Measurements from ENCODE around the gene PASK.

Gene PASK

DNA sequence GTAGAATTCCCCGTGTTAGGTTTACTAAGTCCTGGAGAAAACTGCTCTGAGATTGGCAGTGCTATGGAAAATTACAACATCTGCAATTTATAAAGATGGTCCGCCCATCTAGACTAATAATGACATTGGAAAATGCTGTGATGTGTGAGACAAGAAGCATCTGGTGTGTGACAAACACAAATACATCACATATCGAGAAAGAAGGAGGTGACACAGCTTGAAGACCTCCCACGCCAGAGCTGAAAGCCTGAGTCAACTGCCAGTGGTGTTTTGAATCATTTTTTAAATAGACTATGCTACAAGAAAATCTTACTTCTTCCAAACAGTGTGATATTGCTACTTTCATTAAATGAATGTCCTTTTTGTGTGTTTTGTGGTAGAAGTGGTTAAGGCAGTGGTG is 30.6 kb upstream of the PASK start:
- Histone ChIP-seq H3K27ac (ENCODE audit: low read depth, low read length) (no peak overlapping the region), H3K27me3 (ENCODE audit: control insufficient read depth, insufficient read depth, low read length) (no peaks in the 10 kb centered on the region), H3K4me1 (ENCODE audit: control insufficient read depth, insufficient read depth, low read length) (peaks cover 3% of the 10 kb centered on the region; the same call in 1 of the 2 replicates), H3K9ac (ENCODE audit: low read depth, low read length) (no peak overlapping the region), H3K36me3 (ENCODE audit: control insufficient read depth, insufficient read depth, low read length) (0 out of 2 replicates have a peak, but pooled peaks cover 3% of the 10 kb centered on the region), H3K4me3 (ENCODE audit: low read depth, low read length) (no peak overlapping the region), H3K9me3 (ENCODE audit: control insufficient read depth, insufficient read depth, low read length) (no peaks in the 10 kb centered on the region)

DNA sequence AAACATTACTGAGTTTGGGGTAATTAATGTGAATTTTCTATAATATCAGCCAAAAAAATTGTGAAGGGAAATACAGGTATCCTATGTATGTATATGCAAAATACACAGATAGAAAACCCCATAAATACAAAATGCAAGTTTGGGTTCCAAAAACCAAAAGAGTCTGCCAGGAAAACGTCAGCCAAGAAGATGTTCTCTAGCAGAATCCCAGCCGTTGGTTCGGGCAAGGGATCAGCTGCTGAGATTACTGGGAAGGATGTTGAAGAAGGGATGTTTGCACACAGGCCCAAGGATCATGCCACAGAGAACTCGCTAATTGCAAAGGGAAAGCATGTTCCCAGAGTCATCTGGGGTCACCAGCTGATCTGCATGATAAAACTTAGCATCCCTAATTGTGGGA is 29.7 kb upstream of the PASK start:
- 0 out of 2 replicates have a peak, but pooled peaks cover 4% of the 10 kb centered on the region for H3K36me3 ChIP-seq (ENCODE audit: control insufficient read depth, insufficient read depth, low read length)
- no peaks in the 10 kb centered on the region for H3K27me3 ChIP-seq (ENCODE audit: control insufficient read depth, insufficient read depth, low read length)
- H3K4me3 ChIP-seq (ENCODE audit: low read depth, low read length): no peak overlapping the region
- H3K27ac ChIP-seq (ENCODE audit: low read depth, low read length): no peak overlapping the region
- no peaks in the 10 kb centered on the region for H3K9me3 ChIP-seq (ENCODE audit: control insufficient read depth, insufficient read depth, low read length)
- no peak overlapping the region for H3K9ac ChIP-seq (ENCODE audit: low read depth, low read length)
- H3K4me1 ChIP-seq (ENCODE audit: control insufficient read depth, insufficient read depth, low read length): peaks cover 3% of the 10 kb centered on the region; the same call in 1 of the 2 replicates

- peaks cover 3% of the 10 kb centered on the region; the same call in 1 of the 2 replicates for H3K4me1 ChIP-seq (ENCODE audit: control insufficient read depth, insufficient read depth, low read length)
- no peak overlapping the region for H3K27ac ChIP-seq (ENCODE audit: low read depth, low read length)
- 0 out of 2 replicates have a peak, but pooled peaks cover 4% of the 10 kb centered on the region for H3K36me3 ChIP-seq (ENCODE audit: control insufficient read depth, insufficient read depth, low read length)
- H3K9me3 ChIP-seq (ENCODE audit: control insufficient read depth, insufficient read depth, low read length): no peaks in the 10 kb centered on the region
- no peak overlapping the region for H3K4me3 ChIP-seq (ENCODE audit: low read depth, low read length)
- no peak overlapping the region for H3K9ac ChIP-seq (ENCODE audit: low read depth, low read length)
- H3K27me3 ChIP-seq (ENCODE audit: control insufficient read depth, insufficient read depth, low read length): no peaks in the 10 kb centered on the region
Measured at GRCh38 chr2:241177526-241178334, 28.5 kb upstream of the PASK start.

- Histone ChIP-seq H3K36me3 (ENCODE audit: control insufficient read depth, insufficient read depth, low read length) (peaks cover 22% of the 10 kb centered on the region), H3K9ac (ENCODE audit: low read depth, low read length) (no peak overlapping the region), H3K27ac (ENCODE audit: low read depth, low read length) (no peak overlapping the region), H3K4me3 (ENCODE audit: low read depth, low read length) (no peak overlapping the region), H3K9me3 (ENCODE audit: control insufficient read depth, insufficient read depth, low read length) (peaks cover 5% of the 10 kb centered on the region), H3K4me1 (ENCODE audit: control insufficient read depth, insufficient read depth, low read length) (no peaks in the 10 kb centered on the region), H3K27me3 (ENCODE audit: control insufficient read depth, insufficient read depth, low read length) (no peaks in the 10 kb centered on the region)
Measured at GRCh38 chr2:241173557-241173956, 24.3 kb upstream of the PASK start.

DNA sequence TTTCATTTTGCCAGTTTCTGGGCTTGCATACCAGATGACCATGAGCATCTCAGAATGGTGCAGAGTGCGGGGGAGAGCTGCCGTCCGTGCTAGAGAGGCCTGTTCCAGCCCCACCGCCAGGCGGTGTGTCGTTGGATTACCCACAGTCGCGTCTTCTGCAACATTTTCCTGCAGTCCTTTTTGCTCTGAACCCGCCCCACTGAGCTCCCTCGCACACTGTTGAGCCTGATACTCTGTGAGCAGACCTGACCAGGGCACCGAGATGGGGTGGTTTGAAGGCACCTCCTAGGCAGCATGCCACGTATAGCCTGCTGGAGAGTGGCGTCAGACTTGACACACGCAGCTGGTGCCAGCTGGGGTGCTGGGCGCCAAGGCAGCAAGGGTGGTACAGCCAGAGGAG is 19.1 kb upstream of the PASK start:
- H3K36me3 ChIP-seq (ENCODE audit: control insufficient read depth, insufficient read depth, low read length): peaks cover 40% of the 10 kb centered on the region
- no peaks in the 10 kb centered on the region for H3K4me1 ChIP-seq (ENCODE audit: control insufficient read depth, insufficient read depth, low read length)
- H3K27ac ChIP-seq (ENCODE audit: low read depth, low read length): no peak overlapping the region
- peaks cover 5% of the 10 kb centered on the region for H3K9me3 ChIP-seq (ENCODE audit: control insufficient read depth, insufficient read depth, low read length)
- no peak overlapping the region for H3K9ac ChIP-seq (ENCODE audit: low read depth, low read length)
- no peak overlapping the region for H3K4me3 ChIP-seq (ENCODE audit: low read depth, low read length)
- no peaks in the 10 kb centered on the region for H3K27me3 ChIP-seq (ENCODE audit: control insufficient read depth, insufficient read depth, low read length)

GRCh38 chr2:241163601-241164118 is 14.4 kb upstream of the PASK start:
- H3K9me3 ChIP-seq (ENCODE audit: control insufficient read depth, insufficient read depth, low read length): no peaks in the 10 kb centered on the region
- no peaks in the 10 kb centered on the region for H3K27me3 ChIP-seq (ENCODE audit: control insufficient read depth, insufficient read depth, low read length)
- no peaks in the 10 kb centered on the region for H3K4me1 ChIP-seq (ENCODE audit: control insufficient read depth, insufficient read depth, low read length)
- no peak overlapping the region for H3K9ac ChIP-seq (ENCODE audit: low read depth, low read length)
- H3K27ac ChIP-seq (ENCODE audit: low read depth, low read length): no peak overlapping the region
- peaks cover 46% of the 10 kb centered on the region for H3K36me3 ChIP-seq (ENCODE audit: control insufficient read depth, insufficient read depth, low read length)
- H3K4me3 ChIP-seq (ENCODE audit: low read depth, low read length): no peak overlapping the region

- Histone ChIP-seq H3K9me3 (ENCODE audit: control insufficient read depth, insufficient read depth, low read length) (no peaks in the 10 kb centered on the region), H3K4me1 (ENCODE audit: control insufficient read depth, insufficient read depth, low read length) (no peaks in the 10 kb centered on the region), H3K27ac (ENCODE audit: low read depth, low read length) (no peak overlapping the region), H3K27me3 (ENCODE audit: control insufficient read depth, insufficient read depth, low read length) (no peaks in the 10 kb centered on the region), H3K4me3 (ENCODE audit: low read depth, low read length) (no peak overlapping the region), H3K36me3 (ENCODE audit: control insufficient read depth, insufficient read depth, low read length) (peaks cover 54% of the 10 kb centered on the region), H3K9ac (ENCODE audit: low read depth, low read length) (no peak overlapping the region)
Measured at GRCh38 chr2:241161646-241162281, 12.5 kb upstream of the PASK start.

- Histone ChIP-seq H3K27me3 (ENCODE audit: control insufficient read depth, insufficient read depth, low read length) (no peaks in the 10 kb centered on the region), H3K9ac (ENCODE audit: low read depth, low read length) (no peak overlapping the region), H3K4me1 (ENCODE audit: control insufficient read depth, insufficient read depth, low read length) (no peaks in the 10 kb centered on the region), H3K9me3 (ENCODE audit: control insufficient read depth, insufficient read depth, low read length) (no peaks in the 10 kb centered on the region), H3K27ac (ENCODE audit: low read depth, low read length) (no peak overlapping the region), H3K4me3 (ENCODE audit: low read depth, low read length) (no peak overlapping the region), H3K36me3 (ENCODE audit: control insufficient read depth, insufficient read depth, low read length) (peaks cover 46% of the 10 kb centered on the region)
Measured at GRCh38 chr2:241160318-241160717, 11.0 kb upstream of the PASK start.

GRCh38 chr2:241159116-241159515 is 9.8 kb upstream of the PASK start:
- Histone ChIP-seq H3K27ac (ENCODE audit: low read depth, low read length) (no peak overlapping the region), H3K9ac (ENCODE audit: low read depth, low read length) (no peak overlapping the region), H3K9me3 (ENCODE audit: control insufficient read depth, insufficient read depth, low read length) (no peaks in the 10 kb centered on the region), H3K36me3 (ENCODE audit: control insufficient read depth, insufficient read depth, low read length) (peaks cover 43% of the 10 kb centered on the region), H3K27me3 (ENCODE audit: control insufficient read depth, insufficient read depth, low read length) (no peaks in the 10 kb centered on the region), H3K4me1 (ENCODE audit: control insufficient read depth, insufficient read depth, low read length) (no peaks in the 10 kb centered on the region), H3K4me3 (ENCODE audit: low read depth, low read length) (no peak overlapping the region)

GRCh38 chr2:241158546-241158900 is 9.3 kb upstream of the PASK start:
- Histone ChIP-seq H3K27me3 (ENCODE audit: control insufficient read depth, insufficient read depth, low read length) (no peaks in the 10 kb centered on the region), H3K4me1 (ENCODE audit: control insufficient read depth, insufficient read depth, low read length) (no peaks in the 10 kb centered on the region), H3K9ac (ENCODE audit: low read depth, low read length) (no peak overlapping the region), H3K27ac (ENCODE audit: low read depth, low read length) (no peak overlapping the region), H3K9me3 (ENCODE audit: control insufficient read depth, insufficient read depth, low read length) (no peaks in the 10 kb centered on the region), H3K36me3 (ENCODE audit: control insufficient read depth, insufficient read depth, low read length) (peaks cover 38% of the 10 kb centered on the region), H3K4me3 (ENCODE audit: low read depth, low read length) (no peak overlapping the region)

Measured in HUES48 (cell line).